ENCODE data around the gene EOLA1.
A peak's percentile ranks its signal among the peaks of the same experiment; 100 is the strongest.
"Not testable (repeated sequence)": the region's sequence is repeated elsewhere in the genome, so short reads cannot be mapped to it uniquely, and the experiment has no call there.

Gene EOLA1

DNA sequence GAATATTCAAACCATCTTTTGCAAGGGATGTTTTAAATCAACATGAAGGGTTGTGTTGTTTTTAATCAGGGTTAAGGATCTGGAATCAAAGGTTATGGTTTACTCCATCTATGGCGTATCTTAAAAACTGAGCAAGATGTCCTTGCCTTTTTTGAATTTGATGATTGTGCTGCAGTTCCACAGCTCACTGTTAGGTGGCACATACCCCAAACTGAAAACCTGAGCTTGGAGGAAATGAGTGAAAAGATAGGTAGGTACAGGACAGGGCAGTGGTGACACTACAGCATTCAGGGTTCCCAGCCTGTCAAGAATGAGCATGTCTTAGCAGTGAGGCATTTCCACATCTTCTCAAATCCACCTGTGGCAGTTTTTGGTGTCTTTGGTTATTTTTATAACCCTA, 13.1 kb upstream of the EOLA1 start:
- DNase-seq (ENCODE audit: low read depth): no peak
- TF ChIP-seq, protein P1, sequence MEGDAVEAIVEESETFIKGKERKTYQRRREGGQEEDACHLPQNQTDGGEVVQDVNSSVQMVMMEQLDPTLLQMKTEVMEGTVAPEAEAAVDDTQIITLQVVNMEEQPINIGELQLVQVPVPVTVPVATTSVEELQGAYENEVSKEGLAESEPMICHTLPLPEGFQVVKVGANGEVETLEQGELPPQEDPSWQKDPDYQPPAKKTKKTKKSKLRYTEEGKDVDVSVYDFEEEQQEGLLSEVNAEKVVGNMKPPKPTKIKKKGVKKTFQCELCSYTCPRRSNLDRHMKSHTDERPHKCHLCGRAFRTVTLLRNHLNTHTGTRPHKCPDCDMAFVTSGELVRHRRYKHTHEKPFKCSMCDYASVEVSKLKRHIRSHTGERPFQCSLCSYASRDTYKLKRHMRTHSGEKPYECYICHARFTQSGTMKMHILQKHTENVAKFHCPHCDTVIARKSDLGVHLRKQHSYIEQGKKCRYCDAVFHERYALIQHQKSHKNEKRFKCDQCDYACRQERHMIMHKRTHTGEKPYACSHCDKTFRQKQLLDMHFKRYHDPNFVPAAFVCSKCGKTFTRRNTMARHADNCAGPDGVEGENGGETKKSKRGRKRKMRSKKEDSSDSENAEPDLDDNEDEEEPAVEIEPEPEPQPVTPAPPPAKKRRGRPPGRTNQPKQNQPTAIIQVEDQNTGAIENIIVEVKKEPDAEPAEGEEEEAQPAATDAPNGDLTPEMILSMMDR (IDR thresholded peaks at IDR 0.05; ENCODE audit: control insufficient read depth, extremely low read depth, insufficient read depth): peak; percentile 48
- no peak overlapping the region for H3K4me3 ChIP-seq (ENCODE audit: low read depth, low read length)

DNA sequence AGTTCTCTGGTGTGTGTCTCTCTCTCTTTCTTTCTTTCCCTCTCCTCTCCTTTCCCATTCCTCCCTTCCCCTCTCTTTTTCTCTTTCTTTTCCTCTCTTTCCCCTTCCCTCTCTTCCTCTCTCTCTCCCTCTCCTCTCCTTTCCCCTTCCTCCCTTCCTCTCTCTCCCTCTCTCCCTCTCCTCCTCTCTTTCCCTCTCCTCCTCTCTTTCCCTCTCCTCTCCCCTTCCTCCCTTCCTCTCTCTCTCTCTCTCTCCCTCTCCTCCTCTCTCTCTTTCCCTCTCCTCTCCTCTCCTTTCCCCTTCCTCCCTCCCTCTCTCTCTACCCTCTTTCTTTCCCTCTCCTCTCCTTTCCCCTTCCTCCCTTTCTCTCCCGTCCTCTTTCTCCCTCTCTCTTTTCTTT, 12.4 kb upstream of the EOLA1 start:
- H3K4me3 ChIP-seq (ENCODE audit: low read depth, low read length): no peak overlapping the region
- DNase-seq (ENCODE audit: low read depth): no peak
- TF ChIP-seq, protein P1 (IDR thresholded peaks at IDR 0.05; ENCODE audit: control insufficient read depth, extremely low read depth, insufficient read depth): no peak

DNA sequence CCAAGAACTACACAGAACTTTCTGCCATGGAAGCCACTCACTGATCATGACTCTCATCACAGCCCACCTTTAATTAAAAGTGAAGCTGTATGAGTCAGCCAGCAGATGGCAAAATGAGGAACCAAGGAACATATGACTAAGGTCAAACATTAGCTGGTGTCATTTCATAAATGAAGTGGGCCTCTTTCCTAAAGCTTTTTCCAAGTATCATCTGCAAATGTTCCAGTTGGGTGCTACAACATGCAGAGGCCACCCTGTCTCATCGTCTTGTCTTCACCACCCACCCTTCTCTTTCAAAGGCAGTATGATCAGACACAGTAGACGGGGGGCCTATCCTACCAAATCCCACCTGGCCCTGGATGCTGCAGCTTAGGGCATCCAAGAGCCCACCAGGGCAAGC, 9.2 kb upstream of the EOLA1 start:
- TF ChIP-seq, protein P1 (IDR thresholded peaks at IDR 0.05; ENCODE audit: control insufficient read depth, extremely low read depth, insufficient read depth): no peak
- no peak for DNase-seq (ENCODE audit: low read depth)
- no peak overlapping the region for H3K4me3 ChIP-seq (ENCODE audit: low read depth, low read length)

DNA sequence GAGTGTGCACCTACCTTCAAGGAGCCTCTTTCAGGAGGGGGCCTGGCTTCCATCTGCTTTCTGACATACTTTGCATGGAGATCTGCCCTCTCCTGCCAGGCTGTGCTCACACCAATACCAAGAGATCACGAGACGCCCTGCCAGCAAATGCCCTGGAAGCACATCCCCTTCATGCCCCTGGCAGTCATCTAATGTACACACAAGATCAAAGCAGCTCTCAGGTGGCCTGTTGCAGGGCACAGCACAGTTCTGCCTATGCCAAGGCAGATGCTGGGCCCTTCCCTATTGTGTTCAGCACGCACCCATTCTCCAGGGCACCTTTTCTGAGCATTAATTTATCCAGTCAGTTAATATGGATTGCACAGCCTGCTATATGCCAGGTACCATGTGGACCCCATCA, 7.9 kb upstream of the EOLA1 start:
- not testable (repeated sequence) for DNase-seq (ENCODE audit: low read depth); H3K4me3 ChIP-seq (ENCODE audit: low read depth, low read length)

DNA sequence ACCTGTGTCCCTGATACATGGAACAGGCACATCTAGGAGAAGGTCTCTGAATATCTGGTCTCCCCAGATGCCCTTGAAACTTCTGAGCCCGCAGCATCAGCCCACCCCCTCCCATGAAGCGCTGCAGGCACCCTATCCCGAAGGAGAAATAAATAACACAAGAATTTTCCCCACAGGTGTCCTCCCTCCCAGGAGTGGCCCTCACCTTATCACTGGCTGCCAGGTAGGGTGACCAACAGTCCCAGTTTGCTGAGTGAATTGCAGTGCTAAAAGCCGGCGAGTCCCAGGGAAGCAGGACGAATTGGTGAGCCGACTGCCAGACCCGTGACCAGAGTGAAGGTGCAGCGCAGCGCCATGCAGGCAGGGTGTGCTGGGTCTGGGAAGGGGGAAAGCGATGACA, 6.8 kb upstream of the EOLA1 start:
- not testable (repeated sequence) for DNase-seq (ENCODE audit: low read depth); H3K4me3 ChIP-seq (ENCODE audit: low read depth, low read length)

DNA sequence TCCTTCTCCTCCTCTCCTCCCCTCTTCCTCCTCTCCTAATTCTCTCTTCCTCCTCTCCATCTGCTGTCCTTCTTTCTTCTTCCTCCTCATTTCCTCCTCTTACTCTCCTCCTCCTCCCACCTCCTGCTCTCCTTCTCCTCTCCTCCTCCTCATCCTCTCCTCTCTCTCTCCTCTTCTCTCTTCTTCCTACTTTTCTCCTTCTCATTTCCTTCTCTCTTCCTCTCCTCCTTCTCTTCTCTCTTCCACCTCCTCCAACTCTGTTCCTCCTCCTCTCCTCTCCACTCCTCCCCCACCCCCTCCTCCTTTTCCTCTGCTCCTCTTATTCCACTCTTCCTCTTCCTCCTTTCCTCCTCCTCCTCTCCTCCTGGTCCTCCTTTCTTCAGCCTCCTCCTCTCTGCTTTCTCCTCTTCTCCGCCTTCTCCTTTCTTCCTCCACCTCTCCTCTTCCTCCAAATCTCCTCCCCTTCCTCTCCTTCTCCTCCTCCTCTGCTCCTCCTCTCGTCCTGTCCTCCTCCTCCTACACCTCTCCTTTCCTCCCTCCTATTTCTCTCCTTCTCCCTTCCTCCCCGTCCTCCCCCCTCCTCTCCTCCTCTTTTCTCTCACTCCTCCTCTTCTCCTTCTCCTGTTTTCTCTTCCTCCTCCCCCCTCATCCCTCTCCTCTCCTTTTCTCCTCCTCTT, 5.7 kb upstream of the EOLA1 start:
- DNase-seq (ENCODE audit: low read depth); H3K4me3 ChIP-seq (ENCODE audit: low read depth, low read length): not testable (repeated sequence)

DNA sequence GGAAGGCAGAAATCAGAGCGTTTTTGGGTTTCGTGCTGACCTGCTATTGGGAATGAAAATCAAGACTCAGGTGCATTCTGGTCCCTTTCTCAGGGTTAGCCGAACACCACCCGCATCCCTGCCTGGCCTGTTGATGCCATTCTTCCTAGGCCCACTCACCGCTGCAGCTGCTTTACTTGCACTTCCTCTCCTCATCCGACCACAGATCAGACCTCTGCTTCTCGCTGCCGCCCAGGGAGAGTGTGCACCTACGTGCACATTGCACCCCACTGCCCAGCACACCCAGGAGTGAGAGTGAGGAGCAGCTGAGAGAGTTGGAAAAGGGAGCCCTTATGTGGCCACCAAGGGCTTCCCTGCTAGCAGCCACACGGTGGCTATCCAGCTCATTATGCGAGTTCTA, 3.3 kb upstream of the EOLA1 start:
- not testable (repeated sequence) for H3K4me3 ChIP-seq (ENCODE audit: low read depth, low read length); DNase-seq (ENCODE audit: low read depth)

DNA sequence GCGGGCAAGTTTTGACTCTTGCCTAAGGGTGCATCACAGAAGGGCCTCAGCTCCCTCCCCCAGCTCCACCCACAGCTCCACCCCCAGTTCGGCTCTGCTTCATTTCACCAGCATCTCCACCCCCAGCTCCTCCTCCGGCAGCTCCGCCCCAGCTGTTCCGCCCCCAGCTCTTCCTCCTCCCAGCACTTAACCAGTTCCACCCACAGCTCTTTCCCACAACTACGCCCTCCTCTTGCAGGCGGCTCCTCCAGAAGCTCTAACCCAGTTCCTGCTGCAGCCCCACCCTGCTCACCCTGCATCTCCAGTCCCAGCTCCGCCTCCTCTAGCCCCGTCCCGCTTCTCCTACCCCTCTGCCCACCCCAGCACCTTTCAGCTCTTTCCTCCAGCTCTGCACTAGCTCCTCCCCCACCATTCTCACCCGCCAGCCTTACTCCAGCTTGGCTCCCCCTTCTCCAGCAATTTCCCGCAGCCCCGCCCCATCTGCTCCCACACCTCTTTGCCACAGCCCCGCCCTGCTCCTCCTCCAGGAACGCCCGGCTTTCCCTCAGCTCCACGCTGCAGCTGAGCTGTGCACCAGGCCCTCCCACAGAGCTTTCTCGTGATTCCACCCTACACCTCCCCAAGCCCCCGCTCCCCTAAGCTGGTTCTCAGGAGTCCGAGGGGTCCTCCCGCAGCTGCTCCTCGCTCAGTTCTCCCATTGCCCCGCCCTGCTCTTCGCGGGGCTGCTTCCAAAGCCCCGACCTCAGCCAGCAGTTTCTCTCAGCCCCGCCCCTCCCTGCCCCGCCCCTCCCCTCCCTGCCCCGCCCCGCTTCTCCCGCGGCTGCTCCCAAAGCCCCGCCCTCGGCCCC, 1.3 kb upstream of the EOLA1 start:
- peak; percentile 84 for DNase-seq (ENCODE audit: low read depth)
- H3K4me3 ChIP-seq (ENCODE audit: low read depth, low read length): peak overlapping the region; percentile 50
- TF ChIP-seq, protein P1 (IDR thresholded peaks at IDR 0.05; ENCODE audit: control insufficient read depth, extremely low read depth, insufficient read depth): no peak

DNA sequence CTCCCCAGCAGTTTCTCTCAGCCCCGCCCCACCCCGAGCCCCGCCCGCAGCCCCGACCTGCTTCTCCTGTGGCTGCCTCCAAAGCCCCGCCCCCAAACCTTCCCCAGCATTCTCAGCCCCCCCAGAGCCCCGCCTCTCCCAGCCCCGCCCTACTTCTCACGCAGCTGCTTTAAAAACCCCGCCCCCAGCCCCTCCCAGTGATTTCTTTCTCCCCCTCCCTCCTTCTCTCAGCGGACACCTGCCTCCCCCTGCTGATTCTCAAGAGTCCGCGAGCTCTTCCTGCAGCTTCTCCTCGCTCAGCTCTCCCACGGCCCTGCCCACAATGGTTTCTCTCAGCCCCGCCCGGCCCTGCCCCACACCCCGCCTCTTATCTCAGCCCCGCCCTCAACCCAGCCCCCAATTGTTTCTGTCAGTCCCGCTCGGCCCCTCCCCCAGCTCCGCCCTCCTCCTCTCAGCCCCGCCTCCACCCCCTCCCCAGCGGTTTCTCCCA, 636 bp upstream of the EOLA1 start:
- peak overlapping the region; percentile 81 for H3K4me3 ChIP-seq (ENCODE audit: low read depth, low read length)
- TF ChIP-seq, protein P1 (IDR thresholded peaks at IDR 0.05; ENCODE audit: control insufficient read depth, extremely low read depth, insufficient read depth): no peak
- DNase-seq (ENCODE audit: low read depth): peak; percentile 42
